Kidney (tissue), 14 donors: ENCODE data around the gene LSM7. TPM values are rescaled to one million over a fixed set of nuclear protein-coding genes. Genes with fewer than 3 reads are reported as not detected.

Experiments
- DNase-seq, 5 donors: peaks; one replicate each; pipeline ENCODE4 v3.0.0-alpha.2; 2013 to 2020
- FAIRE-seq: peaks from 2 replicates; lab custom pipeline; 2012; peaks lifted over from hg19 to GRCh38; lab: Jason Lieb, UNC
- H3K27ac ChIP-seq, 2 donors: one replicate each; pipeline ENCODE4 v1.7.0; 2013; ENCODE audit warnings: low read depth in 2 of 2, low read length in 2 of 2, inconsistent platforms in 1 of 2
- H3K27me3 ChIP-seq: one replicate; pipeline ENCODE4 v1.7.1; 2013; ENCODE audit warnings: low read length, inconsistent platforms; ENCODE audit not compliant: control insufficient read depth, insufficient read depth
- H3K36me3 ChIP-seq, 3 donors: one replicate each; pipeline versions ENCODE4 v1.7.0 to v1.7.1; 2013; ENCODE audit warnings: low read length in 3 of 3, control low read depth in 1 of 3, inconsistent platforms in 1 of 3; ENCODE audit not compliant: insufficient read depth in 3 of 3, control insufficient read depth in 2 of 3
- H3K4me1 ChIP-seq, 3 donors: one replicate each; pipeline versions ENCODE4 v1.7.0 to v1.7.1; 2013; ENCODE audit warnings: low read length in 3 of 3, inconsistent platforms in 1 of 3, low read depth in 1 of 3; ENCODE audit not compliant: control insufficient read depth in 2 of 3, insufficient read depth in 2 of 3
- H3K4me3 ChIP-seq, 3 donors: one replicate each; pipeline versions ENCODE4 v1.7.0 to v1.8.1; 2013; ENCODE audit warnings: low read length in 3 of 3, control low read depth in 1 of 3, inconsistent platforms in 1 of 3
- H3K9ac ChIP-seq, 3 donors: one replicate each; pipeline versions ENCODE4 v1.7.0 to v1.7.1; 2013; ENCODE audit warnings: low read length in 3 of 3, control low read depth in 1 of 3, inconsistent platforms in 1 of 3
- H3K9me3 ChIP-seq, 3 donors: one replicate each; pipeline versions ENCODE4 v1.7.0 to v1.7.1; 2013; ENCODE audit warnings: low read length in 3 of 3, control low read depth in 1 of 3, inconsistent platforms in 1 of 3; ENCODE audit not compliant: control insufficient read depth in 2 of 3, insufficient read depth in 1 of 3
- intact Hi-C: fragments of 100-400 bp; cut with DNase I; formaldehyde crosslinking; loops from one replicate; pipeline ENCODE4 v1.11.1; 2022
- polyA plus RNA-seq: library from polyadenylated mRNA; stranded (reverse); fragments of 350-450 nt; fragmentation: Illumina TruSeq; extraction: RNeasy Lipid Tissue Mini Kit (QIAGEN cat#74804); gene quantifications from one replicate; pipeline ENCODE4 v1.2.3, GENCODE V29; 2014; ENCODE audit warnings: low read depth, low replicate concordance; ENCODE audit not compliant: insufficient read depth
- total RNA-seq: library from RNA; stranded (reverse); fragmentation: NEBNext Ultra II Directional; extraction: Animal tissue kit (Norgen Biotek cat#: 25700); gene quantifications from one replicate; pipeline ENCODE4 v1.2.1, GENCODE V29; 2021
- TF ChIP-seq, protein P1 (sequence below): IDR thresholded peaks from 3 replicates; pipeline ENCODE4 v1.5.1; 2012; ENCODE audit warnings: mild to moderate bottlenecking, moderate library complexity, borderline replicate concordance; ENCODE audit not compliant: insufficient read depth; ENCODE audit errors: extremely low read depth
- donor health status: control.
- donor health status: control.
- donor health status: control.
- donor health status: control.
- donor health status: control.
- donor health status: DM: yes; HTN: yes; CAD: no.
- donor health status: Normal renal cell carcinoma (clear cell type).

Gene LSM7
- total and polyA plus RNA-seq, 2 donors from 2014 or later, result 54.0 to 160 TPM

DNA sequence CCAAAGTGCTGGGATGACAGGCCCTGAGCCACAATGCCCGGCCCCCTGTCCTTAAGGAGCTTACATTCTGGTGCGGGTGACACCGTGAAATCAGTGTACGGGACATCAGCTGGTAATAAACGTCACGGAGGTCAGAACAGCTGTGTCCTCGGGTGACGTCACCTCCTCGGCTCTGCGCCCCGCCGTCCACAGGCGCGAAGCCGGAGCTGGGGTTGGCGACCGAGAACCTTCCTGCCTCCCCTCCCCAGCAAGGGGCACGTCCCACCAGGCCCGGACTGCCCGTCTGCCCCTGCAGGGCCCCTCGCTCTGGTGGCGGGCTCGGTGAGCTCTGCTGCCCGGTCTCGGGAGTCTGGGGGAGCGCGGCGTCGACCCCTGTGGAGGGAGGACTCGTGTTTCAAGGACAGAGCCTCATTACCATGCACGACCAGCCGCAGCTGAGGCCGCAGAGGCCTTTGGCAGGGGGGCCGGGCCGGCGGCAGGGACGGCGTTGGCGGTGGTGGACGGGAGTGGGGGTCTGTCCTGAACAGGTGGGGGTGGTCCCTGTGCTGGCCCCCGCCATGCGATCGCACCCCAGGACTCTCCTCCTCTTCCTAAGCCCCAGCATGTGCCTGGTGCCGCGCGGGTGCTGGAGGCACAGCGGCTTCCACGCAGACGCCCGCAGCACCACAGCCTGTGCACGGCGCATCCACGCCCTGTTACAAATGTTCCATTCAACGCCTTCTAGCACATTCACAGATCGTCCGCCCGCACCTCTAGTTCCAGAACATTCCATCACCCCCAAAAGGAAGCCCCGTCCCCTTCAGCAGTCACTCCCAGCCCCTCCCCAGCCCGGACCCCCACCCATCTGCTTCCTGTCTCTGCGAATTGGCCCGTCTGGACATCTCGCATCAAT is 25.8 kb downstream of the LSM7 start:
- no peak overlapping the region for H3K9ac ChIP-seq
- TF ChIP-seq, protein P1, sequence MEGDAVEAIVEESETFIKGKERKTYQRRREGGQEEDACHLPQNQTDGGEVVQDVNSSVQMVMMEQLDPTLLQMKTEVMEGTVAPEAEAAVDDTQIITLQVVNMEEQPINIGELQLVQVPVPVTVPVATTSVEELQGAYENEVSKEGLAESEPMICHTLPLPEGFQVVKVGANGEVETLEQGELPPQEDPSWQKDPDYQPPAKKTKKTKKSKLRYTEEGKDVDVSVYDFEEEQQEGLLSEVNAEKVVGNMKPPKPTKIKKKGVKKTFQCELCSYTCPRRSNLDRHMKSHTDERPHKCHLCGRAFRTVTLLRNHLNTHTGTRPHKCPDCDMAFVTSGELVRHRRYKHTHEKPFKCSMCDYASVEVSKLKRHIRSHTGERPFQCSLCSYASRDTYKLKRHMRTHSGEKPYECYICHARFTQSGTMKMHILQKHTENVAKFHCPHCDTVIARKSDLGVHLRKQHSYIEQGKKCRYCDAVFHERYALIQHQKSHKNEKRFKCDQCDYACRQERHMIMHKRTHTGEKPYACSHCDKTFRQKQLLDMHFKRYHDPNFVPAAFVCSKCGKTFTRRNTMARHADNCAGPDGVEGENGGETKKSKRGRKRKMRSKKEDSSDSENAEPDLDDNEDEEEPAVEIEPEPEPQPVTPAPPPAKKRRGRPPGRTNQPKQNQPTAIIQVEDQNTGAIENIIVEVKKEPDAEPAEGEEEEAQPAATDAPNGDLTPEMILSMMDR, result no peak
- H3K27me3 ChIP-seq, result peaks cover 5% of the 10 kb centered on the region
- H3K9me3 ChIP-seq, result no peaks in the 10 kb centered on the region
- no peaks in the 10 kb centered on the region for H3K36me3 ChIP-seq
- peaks cover 0 to 3% (median 0%) of the 10 kb centered on the region in 3 donors for H3K4me1 ChIP-seq
- H3K4me3 ChIP-seq, result no peak overlapping the region
- FAIRE-seq, result no peak
- intact Hi-C loops, result no loop called here
- H3K27ac ChIP-seq, result no peak overlapping the region
- peak; percentile 74 to 86 (median 78) for DNase-seq

DNA sequence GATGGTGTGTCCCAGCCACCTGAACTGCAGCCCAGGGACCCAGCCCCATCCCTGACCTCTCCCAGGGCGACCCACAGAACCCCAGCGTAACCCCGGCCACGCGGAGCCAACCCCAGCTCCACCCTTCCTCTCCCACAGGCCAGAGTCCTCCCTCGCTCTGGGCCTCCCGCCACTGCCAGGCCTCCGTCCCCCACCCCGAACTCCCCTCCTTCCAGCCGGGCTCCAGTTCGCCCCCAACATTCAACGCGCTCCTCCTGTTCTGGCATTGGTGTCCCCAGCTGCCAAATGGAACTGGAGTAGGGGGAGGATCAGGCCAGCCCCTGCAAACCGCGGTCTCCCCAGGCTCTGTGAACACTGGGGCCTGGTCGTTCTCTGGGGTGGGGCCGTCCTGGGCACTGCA is 27.9 kb downstream of the LSM7 start:
- Histone ChIP-seq H3K9me3 (no peaks in the 10 kb centered on the region), H3K4me1 (peaks cover 0 to 3% (median 0%) of the 10 kb centered on the region in 3 donors), H3K36me3 (no peaks in the 10 kb centered on the region), H3K4me3 (no peak overlapping the region), H3K27me3 (peaks cover 11% of the 10 kb centered on the region), H3K9ac (no peak overlapping the region), H3K27ac (no peak overlapping the region)
- TF ChIP-seq, protein P1, result no peak
- intact Hi-C loops, result no loop called here
- DNase-seq (no peak), FAIRE-seq (no peak)

DNA sequence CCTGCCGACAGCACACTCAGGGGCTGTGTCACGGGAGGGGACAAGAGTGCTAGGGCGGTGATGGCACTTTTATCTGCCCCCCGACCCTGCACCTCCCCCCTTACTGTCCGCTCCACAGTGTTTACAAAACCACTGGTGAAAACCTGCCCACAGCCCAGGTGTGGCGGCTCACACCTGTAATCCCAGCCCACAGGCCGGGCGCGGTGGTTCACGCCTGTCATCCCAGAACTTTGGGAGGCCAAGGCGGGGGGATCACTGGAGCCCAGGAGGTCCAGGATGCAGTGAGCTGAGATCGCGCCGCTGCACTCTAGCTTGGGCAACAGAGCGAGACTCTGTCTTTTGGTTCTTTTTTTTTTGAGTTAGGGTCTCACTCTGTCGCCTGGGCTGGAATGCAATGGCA is 32.2 kb downstream of the LSM7 start:
- H3K9me3 ChIP-seq, result no peaks in the 10 kb centered on the region
- peaks cover 0 to 4% (median 0%) of the 10 kb centered on the region in 3 donors for H3K4me1 ChIP-seq
- no peak overlapping the region for H3K9ac ChIP-seq
- DNase-seq (no peak), FAIRE-seq (no peak)
- intact Hi-C loops, result no loop called here
- no peak overlapping the region for H3K27ac ChIP-seq
- H3K27me3 ChIP-seq, result peaks cover 16% of the 10 kb centered on the region
- H3K36me3 ChIP-seq, result no peaks in the 10 kb centered on the region
- H3K4me3 ChIP-seq, result no peak overlapping the region
- TF ChIP-seq, protein P1, result no peak
